CD4-positive, alpha-beta memory T cell (primary cell): ENCODE measurements around the gene NCLN. TPM values are rescaled to one million over a fixed set of nuclear protein-coding genes. Genes with fewer than 3 reads are reported as not detected.
"Not testable (repeated sequence)": the region's sequence is repeated elsewhere in the genome, so short reads cannot be mapped to it uniquely, and the experiment has no call there.

ENCODE experiments used
- CTCF ChIA-PET: fragments of 350-600 bp; sonication (Branson Sonifier 250); formaldehyde crosslinking; loops from one replicate; lab custom pipeline; 2021; ENCODE audit warnings: inconsistent platforms; ENCODE audit not compliant: partially characterized antibody; lab: Charles Lee
- POLR2A ChIA-PET: fragments of 350-600 bp; sonication (Branson Sonifier 250); formaldehyde crosslinking; loops from one replicate; lab custom pipeline; 2021; ENCODE audit not compliant: partially characterized antibody; lab: Charles Lee
- DNase-seq, 5 donors: peaks; one replicate each; pipeline versions ENCODE4 v3.0.0 to v3.0.0-alpha.2; 2020 to 2022; ENCODE audit warnings: mixed read lengths in 1 of 5
- H3K27ac ChIP-seq: one replicate; pipeline ENCODE4 v1.7.0; 2013; ENCODE audit warnings: low read depth, low read length
- H3K27me3 ChIP-seq: 2 replicates; pipeline ENCODE4 v1.7.0; 2013; ENCODE audit warnings: mild to moderate bottlenecking, low read length, moderate library complexity; ENCODE audit not compliant: insufficient read depth
- H3K36me3 ChIP-seq: 2 replicates; pipeline ENCODE4 v1.7.0; 2013; ENCODE audit warnings: mild to moderate bottlenecking, low read length, moderate library complexity; ENCODE audit not compliant: insufficient read depth
- H3K4me1 ChIP-seq: 2 replicates; pipeline ENCODE4 v1.7.0; 2013; ENCODE audit warnings: mild to moderate bottlenecking, low read length, moderate library complexity; ENCODE audit not compliant: insufficient read depth
- H3K4me3 ChIP-seq, 2 donors: one replicate each; pipeline ENCODE4 v1.7.0; 2013; ENCODE audit warnings: low read length in 2 of 2, mild to moderate bottlenecking in 1 of 2
- H3K9me3 ChIP-seq, 2 donors: one replicate each; pipeline ENCODE4 v1.7.0; 2013; ENCODE audit warnings: low read length in 2 of 2, control low read depth in 1 of 2; ENCODE audit not compliant: control insufficient read depth in 1 of 2
- H3K27ac Mint-ChIP-seq, 7 donors: one replicate each; pipeline ENCODE4 v1.8.0; 2020 to 2021; ENCODE audit warnings: mixed read lengths in 7 of 7, mild to moderate bottlenecking in 6 of 7, inconsistent platforms in 3 of 7, moderate library complexity in 3 of 7
- H3K27me3 Mint-ChIP-seq, 2 donors: one replicate each; pipeline ENCODE4 v1.8.0; 2020 to 2021; ENCODE audit warnings: mixed read lengths in 2 of 2
- H3K36me3 Mint-ChIP-seq, 2 donors: one replicate each; pipeline ENCODE4 v1.8.0; 2020 to 2021; ENCODE audit warnings: mixed read lengths in 2 of 2, inconsistent platforms in 1 of 2, mild to moderate bottlenecking in 1 of 2
- H3K4me1 Mint-ChIP-seq, 4 donors: one replicate each; pipeline ENCODE4 v1.8.0; 2020 to 2021; ENCODE audit warnings: mixed read lengths in 4 of 4, mild to moderate bottlenecking in 1 of 4
- H3K4me3 Mint-ChIP-seq, 8 donors: one replicate each; pipeline ENCODE4 v1.8.0; 2020 to 2021; ENCODE audit warnings: mixed read lengths in 8 of 8, mild to moderate bottlenecking in 7 of 8, moderate library complexity in 6 of 8, inconsistent platforms in 3 of 8
- H3K9me3 Mint-ChIP-seq, 8 donors: one replicate each; pipeline ENCODE4 v1.8.0; 2020 to 2021; ENCODE audit warnings: mixed read lengths in 8 of 8, mild to moderate bottlenecking in 5 of 8, inconsistent platforms in 3 of 8, moderate library complexity in 1 of 8
- intact Hi-C: fragments of 100-400 bp; cut with micrococcal nuclease; formaldehyde crosslinking; loops from one replicate; pipeline ENCODE4 v1.15.1; 2023
- polyA plus RNA-seq, 2 donors: library from polyadenylated mRNA; unstranded; fragments of 300-500 nt; fragmentation: Illumina TruSeq; gene quantifications; one replicate each; pipeline ENCODE4 v1.2.3, GENCODE V29; 2021
- total RNA-seq, 2 experiments: library from RNA; stranded (reverse); gene quantifications; one replicate each; pipeline ENCODE4 v1.2.3, GENCODE V29; 2021

NCLN gene
- total and polyA plus RNA-seq, 4 experiments from 2014 or later = 25.1 to 59.3 (median 49.3) TPM

DNA sequence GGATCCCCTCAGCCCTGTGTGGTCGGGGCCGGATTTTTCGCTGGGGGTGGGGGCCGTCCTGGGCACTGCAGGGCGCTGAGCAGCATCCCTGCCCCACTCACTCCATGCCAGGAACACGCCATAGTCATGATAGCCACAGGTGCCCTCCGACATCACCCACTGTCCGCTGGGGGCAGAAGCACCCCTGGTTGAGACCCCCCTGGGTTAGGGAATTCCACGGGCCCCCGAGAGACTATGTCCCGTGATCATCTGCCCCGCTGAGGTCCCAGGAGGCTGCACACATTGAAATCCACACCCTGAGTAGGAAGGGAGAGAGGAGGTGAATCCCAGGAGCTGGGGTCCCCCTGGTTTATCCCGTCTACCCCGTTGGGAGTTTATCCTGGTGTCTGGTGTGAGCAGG is 16.2 kb downstream of the NCLN start:
- Mint-ChIP-seq H3K4me1 (no peaks in the 10 kb centered on the region), H3K27ac (no peak overlapping the region), H3K9me3 (no peaks in the 10 kb centered on the region), H3K4me3 (no peak overlapping the region), H3K36me3 (peaks cover 0 to 13% of the 10 kb centered on the region in 2 donors), H3K27me3 (no peaks in the 10 kb centered on the region)
- ChIA-PET POLR2A (no interaction called here), CTCF (no interaction called here)
- Histone ChIP-seq H3K9me3 (no peaks in the 10 kb centered on the region), H3K27me3 (no peaks in the 10 kb centered on the region), H3K36me3 (peaks cover under 1% of the 10 kb centered on the region), H3K4me1 (no peaks in the 10 kb centered on the region), H3K4me3 (no peak overlapping the region), H3K27ac (no peak overlapping the region)
- no peak for DNase-seq
- intact Hi-C loops = no loop called here

DNA sequence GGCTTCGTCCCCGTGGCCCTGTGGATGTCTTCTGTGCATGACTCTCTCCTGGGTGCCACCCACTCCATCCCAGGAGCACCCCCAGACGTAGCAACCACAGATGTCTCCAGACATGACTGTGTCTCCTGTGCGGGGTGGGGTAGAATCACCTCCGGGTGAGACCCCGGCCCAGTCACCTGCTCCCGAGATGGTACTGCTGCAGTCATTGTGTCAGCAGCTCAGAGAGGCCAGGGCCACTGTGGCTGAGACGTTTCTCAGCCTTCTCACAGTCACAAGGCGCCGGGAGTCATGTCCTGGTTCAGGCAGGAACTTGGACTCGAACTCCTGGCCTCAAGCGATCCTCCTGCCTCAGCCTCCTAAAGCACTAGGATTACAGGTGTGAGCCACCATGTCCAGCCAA is 16.6 kb downstream of the NCLN start:
- DNase-seq = no peak
- Mint-ChIP-seq H3K4me1 (no peaks in the 10 kb centered on the region), H3K27ac (peak overlapping the region in 2 of 7 donors; percentile 35 to 51), H3K36me3 (peaks cover 0 to 16% of the 10 kb centered on the region in 2 donors), H3K9me3 (no peaks in the 10 kb centered on the region), H3K27me3 (no peaks in the 10 kb centered on the region), H3K4me3 (no peak overlapping the region)
- Histone ChIP-seq H3K4me1 (no peaks in the 10 kb centered on the region), H3K9me3 (no peaks in the 10 kb centered on the region), H3K36me3 (peaks cover 5% of the 10 kb centered on the region), H3K4me3 (no peak overlapping the region), H3K27ac (no peak overlapping the region), H3K27me3 (no peaks in the 10 kb centered on the region)
- ChIA-PET CTCF (interaction anchor here (0.7 kb wide), 1 partner anchor 16 kb away, joined by 4 read pairs; the partner anchor contains the start of gene NCLN), POLR2A (no interaction called here)
- intact Hi-C loops = no loop called here

DNA sequence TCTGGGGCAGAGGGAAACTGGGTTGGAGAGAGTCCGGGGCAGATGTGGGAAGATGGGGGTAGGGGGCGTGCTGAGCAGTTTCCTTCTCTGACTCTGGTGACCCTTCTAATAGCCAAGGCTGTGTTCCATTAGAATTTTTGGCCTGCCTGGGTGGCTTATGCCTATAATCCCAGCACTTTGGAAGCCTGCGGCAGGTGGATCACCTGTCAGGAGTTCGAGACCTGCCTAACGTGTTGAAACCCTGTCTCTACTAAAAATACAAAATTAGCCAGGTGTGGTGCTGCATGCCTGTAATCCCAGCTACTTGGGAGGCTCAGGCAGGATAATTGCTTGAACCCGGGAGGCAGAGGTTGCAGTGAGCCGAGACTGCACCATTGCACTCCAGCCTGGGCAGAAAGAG is 17.2 kb downstream of the NCLN start:
- DNase-seq, H3K27ac ChIP-seq, H3K27me3 Mint-ChIP-seq, POLR2A ChIA-PET, H3K4me1 Mint-ChIP-seq, H3K4me3 Mint-ChIP-seq, H3K27me3 ChIP-seq, H3K36me3 ChIP-seq, intact Hi-C loops, H3K9me3 ChIP-seq, H3K4me3 ChIP-seq, H3K9me3 Mint-ChIP-seq, H3K4me1 ChIP-seq, H3K27ac Mint-ChIP-seq: not testable (repeated sequence)
- H3K36me3 Mint-ChIP-seq = peaks cover 0 to 16% of the 10 kb centered on the region in 2 donors
- CTCF ChIA-PET = interaction anchor here (0.7 to 1.1 kb wide), 2 partner anchors 17 to 57 kb away, joined by 3 to 4 read pairs; partner anchors contain the start of gene NCLN

DNA sequence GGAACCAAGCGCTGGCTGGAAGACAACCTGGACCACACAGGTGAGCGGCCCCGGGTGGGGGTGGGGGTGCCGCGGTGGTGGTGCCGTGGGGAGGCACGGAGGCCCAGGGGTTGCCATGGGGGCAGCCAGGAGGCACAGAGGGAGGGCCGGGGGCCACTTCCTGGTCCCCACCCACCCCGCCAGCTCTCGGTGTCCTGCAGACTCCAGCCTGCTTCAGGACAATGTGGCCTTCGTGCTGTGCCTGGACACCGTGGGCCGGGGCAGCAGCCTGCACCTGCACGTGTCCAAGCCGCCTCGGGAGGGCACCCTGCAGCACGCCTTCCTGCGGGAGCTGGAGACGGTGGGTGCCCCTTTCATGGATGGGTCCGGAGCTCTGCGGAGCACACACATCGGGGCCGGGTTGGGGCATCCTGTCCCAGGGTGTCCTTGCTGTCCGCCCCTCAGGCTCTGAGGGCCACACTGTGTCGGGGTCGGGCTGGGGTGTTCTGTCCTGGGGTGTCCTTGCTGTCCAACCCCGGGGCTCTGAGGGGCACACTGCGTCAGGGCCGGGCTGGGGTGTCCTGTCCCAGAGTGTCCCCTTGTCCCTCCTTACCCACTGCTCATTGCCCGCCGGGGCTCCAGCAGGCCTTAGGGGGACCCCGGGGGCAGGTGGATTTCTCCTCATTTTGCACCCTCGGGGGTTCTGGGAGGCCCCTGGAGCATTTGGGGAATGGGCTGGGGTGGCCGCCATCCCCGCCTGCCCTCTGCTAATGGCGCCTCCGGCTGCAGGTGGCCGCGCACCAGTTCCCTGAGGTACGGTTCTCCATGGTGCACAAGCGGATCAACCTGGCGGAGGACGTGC is 18.3 kb downstream of the NCLN start:
- H3K27ac Mint-ChIP-seq = no peak overlapping the region
- POLR2A ChIA-PET = no interaction called here
- Histone ChIP-seq H3K9me3 (no peaks in the 10 kb centered on the region), H3K36me3 (peaks cover 5% of the 10 kb centered on the region), H3K4me1 (no peaks in the 10 kb centered on the region), H3K27ac (no peak overlapping the region), H3K27me3 (no peaks in the 10 kb centered on the region), H3K4me3 (no peak overlapping the region)
- no peak for DNase-seq
- no peaks in the 10 kb centered on the region for H3K9me3 Mint-ChIP-seq
- H3K27me3 Mint-ChIP-seq = no peaks in the 10 kb centered on the region
- CTCF ChIA-PET = interaction anchor here (1.1 kb wide), 1 partner anchor 58 kb away, joined by 3 read pairs; no protein-coding TSS in a partner anchor
- H3K36me3 Mint-ChIP-seq = peaks cover 0 to 17% of the 10 kb centered on the region in 2 donors
- intact Hi-C loops = no loop called here
- no peak overlapping the region for H3K4me3 Mint-ChIP-seq
- H3K4me1 Mint-ChIP-seq = no peaks in the 10 kb centered on the region

DNA sequence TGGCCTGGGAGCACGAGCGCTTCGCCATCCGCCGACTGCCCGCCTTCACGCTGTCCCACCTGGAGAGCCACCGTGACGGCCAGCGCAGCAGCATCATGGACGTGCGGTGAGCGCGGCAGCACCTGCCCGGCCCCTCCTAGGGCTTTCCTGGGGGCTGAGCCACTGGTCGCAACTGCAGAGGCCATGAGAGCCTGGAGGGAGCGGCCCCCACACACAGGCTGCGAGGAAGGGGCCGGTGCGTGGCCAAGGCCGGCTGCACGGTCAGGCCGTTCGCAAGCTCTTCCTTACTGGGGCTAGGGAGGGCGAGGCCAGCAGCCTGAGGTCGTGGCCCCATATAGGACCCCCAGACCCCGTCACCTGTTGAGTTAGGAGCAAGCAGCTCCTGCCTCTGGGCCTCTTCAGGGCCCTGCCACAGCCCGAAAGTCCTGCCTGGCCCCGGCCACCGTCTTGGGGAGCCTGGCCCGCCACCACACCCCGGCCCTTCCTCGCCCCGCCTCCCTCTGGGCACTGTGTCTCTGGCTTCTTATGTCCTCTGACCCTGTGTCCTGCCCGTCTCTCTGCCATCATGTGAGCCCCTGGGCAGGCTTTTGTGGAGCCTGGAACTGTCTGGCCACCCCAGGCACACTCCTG is 19.0 kb downstream of the NCLN start:
- no peak overlapping the region for H3K27ac ChIP-seq
- DNase-seq = no peak
- peaks cover 0 to 6% (median 0%) of the 10 kb centered on the region in 4 donors for H3K4me1 Mint-ChIP-seq
- no peaks in the 10 kb centered on the region for H3K27me3 Mint-ChIP-seq
- ChIA-PET CTCF (no interaction called here), POLR2A (no interaction called here)
- no peaks in the 10 kb centered on the region for H3K9me3 Mint-ChIP-seq
- no peak overlapping the region for H3K4me3 ChIP-seq
- peaks cover 0 to 20% of the 10 kb centered on the region in 2 donors for H3K36me3 Mint-ChIP-seq
- H3K36me3 ChIP-seq = peaks cover 5% of the 10 kb centered on the region
- H3K4me3 Mint-ChIP-seq = no peak overlapping the region
- H3K27ac Mint-ChIP-seq = no peak overlapping the region
- H3K4me1 ChIP-seq = no peaks in the 10 kb centered on the region
- no peaks in the 10 kb centered on the region for H3K27me3 ChIP-seq
- intact Hi-C loops = no loop called here
- no peaks in the 10 kb centered on the region for H3K9me3 ChIP-seq

DNA sequence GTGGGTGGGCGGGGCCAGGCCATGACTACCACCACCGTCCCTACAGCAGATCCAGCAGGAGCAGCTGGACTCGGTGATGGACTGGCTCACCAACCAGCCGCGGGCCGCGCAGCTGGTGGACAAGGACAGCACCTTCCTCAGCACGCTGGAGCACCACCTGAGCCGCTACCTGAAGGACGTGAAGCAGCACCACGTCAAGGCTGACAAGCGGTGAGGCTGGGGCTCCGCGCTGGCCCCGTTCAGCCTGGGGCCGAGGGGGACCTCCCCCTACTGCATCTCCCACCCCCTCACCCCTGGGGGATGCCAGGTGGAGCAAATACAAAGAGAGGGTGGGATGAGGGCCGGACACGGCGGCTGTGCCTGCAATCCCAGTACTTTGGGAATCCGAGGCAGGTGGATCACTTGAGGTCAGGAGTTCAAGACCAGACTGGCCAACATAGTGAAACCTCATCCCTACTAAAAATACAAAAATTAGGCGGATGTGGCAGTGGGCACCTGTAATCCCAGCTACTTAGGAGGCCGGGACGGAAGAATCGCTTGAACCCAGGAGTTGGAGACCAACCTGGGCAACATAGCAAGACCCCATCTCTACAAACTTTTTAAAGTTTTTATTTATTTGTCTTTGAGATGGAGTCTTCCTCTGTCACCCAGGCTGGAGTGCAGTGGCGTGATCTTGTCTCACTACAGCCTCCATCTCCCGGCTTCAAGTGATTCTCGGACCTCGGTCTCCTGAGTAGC is 20.7 kb downstream of the NCLN start:
- DNase-seq = no peak
- CTCF ChIA-PET = no interaction called here
- Histone ChIP-seq H3K4me3 (no peak overlapping the region), H3K9me3 (no peaks in the 10 kb centered on the region), H3K27me3 (no peaks in the 10 kb centered on the region), H3K27ac (no peak overlapping the region), H3K4me1 (no peaks in the 10 kb centered on the region), H3K36me3 (peaks cover 5% of the 10 kb centered on the region)
- H3K36me3 Mint-ChIP-seq = peaks cover 0 to 23% of the 10 kb centered on the region in 2 donors
- H3K4me3 Mint-ChIP-seq = no peak overlapping the region
- H3K9me3 Mint-ChIP-seq = no peaks in the 10 kb centered on the region
- POLR2A ChIA-PET = no interaction called here
- H3K27ac Mint-ChIP-seq = no peak overlapping the region
- H3K27me3 Mint-ChIP-seq = no peaks in the 10 kb centered on the region
- H3K4me1 Mint-ChIP-seq = peaks cover 0 to 10% (median 4%) of the 10 kb centered on the region in 4 donors
- intact Hi-C loops = no loop called here
